ENCODE measurements around the gene DAAM2.

- peak; percentile 19 to 28 for TF ChIP-seq CTCF (conservative IDR thresholded peaks at IDR 0.05 in 1 of 2, IDR thresholded peaks at IDR 0.05 in 1 of 2; ENCODE audit: low read depth in 1 of 2, low read length in 2 of 2)
- no peak for TF ChIP-seq EZH2 (IDR thresholded peaks at IDR 0.05; ENCODE audit: low read length, missing control alignments)
Measured at GRCh38 chr6:39791850-39792539, at the start of gene DAAM2.
